ENCODE measurements around the gene MYL10.

The MYL10 gene

DNA sequence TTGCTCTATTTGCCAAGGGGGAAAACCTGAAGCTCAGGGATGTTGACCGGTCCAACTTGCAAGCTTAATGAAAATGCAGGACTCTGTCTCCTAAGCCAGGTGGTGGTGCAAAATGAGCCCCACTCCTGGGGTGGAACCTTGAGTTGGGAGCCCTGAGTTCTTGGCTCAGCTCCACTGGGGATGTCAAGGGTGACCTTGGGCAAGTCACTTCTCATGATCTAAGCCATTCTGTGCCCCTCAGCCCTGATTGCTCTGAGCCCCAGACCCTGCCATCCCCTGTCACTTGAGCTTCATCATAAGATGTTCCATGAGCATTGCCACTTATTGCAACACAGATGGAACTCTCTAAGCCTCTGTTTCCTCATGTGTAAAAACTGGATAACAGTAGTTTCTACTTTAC, 33.9 kb downstream of the MYL10 start:
- DNase-seq, result no peak

- DNase-seq, result no peak
Observed at GRCh38 chr7:101594790-101595189, 34.3 kb downstream of the MYL10 start.

- DNase-seq, result no peak
Observed at GRCh38 chr7:101593556-101593955, 35.5 kb downstream of the MYL10 start.

- DNase-seq, result no peak
Observed at GRCh38 chr7:101591504-101591903, 37.6 kb downstream of the MYL10 start.

DNA sequence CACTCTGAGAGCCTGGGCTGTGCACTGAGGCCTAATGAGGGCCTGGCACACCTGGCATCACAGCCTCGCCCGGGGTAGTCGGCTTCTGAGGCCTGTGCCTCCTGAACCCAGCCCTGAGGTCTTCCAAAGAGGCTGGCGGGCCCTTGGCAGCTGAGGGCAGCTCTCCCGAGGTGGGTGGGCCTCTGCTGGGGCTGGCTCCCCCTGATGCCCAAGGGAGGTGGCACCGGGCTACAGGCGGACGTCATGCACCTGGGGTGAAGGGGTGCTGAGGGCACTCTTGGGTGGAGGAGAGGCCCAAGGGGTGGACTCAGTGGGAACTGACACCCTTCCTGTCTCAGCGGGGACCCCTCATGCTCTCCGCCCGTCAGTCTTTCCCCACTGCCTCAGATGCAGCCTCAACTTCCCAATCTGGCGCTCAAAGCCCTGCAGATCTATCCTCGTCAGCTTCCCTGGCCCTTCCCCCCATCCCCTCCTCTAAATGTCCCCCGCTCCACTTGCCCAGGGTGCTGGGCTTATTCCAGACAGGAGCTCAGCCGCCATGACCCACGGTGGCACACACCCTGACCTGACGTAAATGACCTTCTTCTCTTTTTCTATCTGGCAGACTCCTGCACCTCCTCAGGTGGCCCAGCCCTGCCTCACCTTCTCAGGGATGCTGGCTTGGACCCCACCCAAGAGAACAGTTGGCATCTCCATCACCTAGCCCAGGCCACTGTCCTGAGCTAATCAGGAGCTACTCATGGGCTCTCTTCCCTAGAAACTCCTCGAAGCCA, 38.2 kb downstream of the MYL10 start:
- no peak for DNase-seq

GRCh38 chr7:101589976-101590662, 39.0 kb downstream of the MYL10 start:
- DNase-seq, result no peak

- DNase-seq, result no peak
Observed at GRCh38 chr7:101589052-101589451, 40.0 kb downstream of the MYL10 start.

- no peak for DNase-seq
Observed at GRCh38 chr7:101588131-101588935, 40.8 kb downstream of the MYL10 start.

GRCh38 chr7:101586906-101587677, 42.0 kb downstream of the MYL10 start:
- DNase-seq, result no peak

- no peak for DNase-seq
Observed at GRCh38 chr7:101586078-101586905, 42.8 kb downstream of the MYL10 start.

GRCh38 chr7:101582971-101583370, 46.1 kb downstream of the MYL10 start:
- no peak for DNase-seq

- DNase-seq, result no peak
Observed at GRCh38 chr7:101581891-101582290, 47.2 kb downstream of the MYL10 start.

GRCh38 chr7:101580596-101580995, 48.5 kb downstream of the MYL10 start:
- no peak for DNase-seq

- DNase-seq, result no peak
Observed at GRCh38 chr7:101578552-101578951, 50.5 kb downstream of the MYL10 start.

- DNase-seq, result no peak
Observed at GRCh38 chr7:101576998-101577397, 52.1 kb downstream of the MYL10 start.

- DNase-seq, result peak; percentile 45
Observed at GRCh38 chr7:101575721-101576120, 53.4 kb downstream of the MYL10 start.

DNA sequence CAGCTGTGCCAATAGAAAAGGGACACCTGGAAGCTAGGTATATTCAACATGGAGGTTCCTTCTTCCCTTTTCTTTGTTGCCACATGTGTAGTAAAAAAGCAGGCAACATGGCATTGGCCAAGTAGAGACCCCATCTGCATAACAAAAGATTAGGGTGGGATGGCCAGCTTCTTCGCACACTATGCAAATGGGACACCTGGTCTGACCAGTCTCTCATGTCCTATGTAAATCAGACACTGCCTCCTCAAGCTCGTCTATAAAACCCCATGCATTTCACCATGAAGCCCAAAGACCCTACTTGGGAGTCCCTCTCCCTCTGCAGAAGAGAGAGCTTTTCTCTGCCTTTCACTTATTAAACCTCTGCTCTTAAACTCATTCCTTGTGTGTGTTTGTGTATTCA, 53.9 kb downstream of the MYL10 start:
- no peak for DNase-seq

- DNase-seq, result no peak
Observed at GRCh38 chr7:101572156-101572555, 56.9 kb downstream of the MYL10 start.

DNA sequence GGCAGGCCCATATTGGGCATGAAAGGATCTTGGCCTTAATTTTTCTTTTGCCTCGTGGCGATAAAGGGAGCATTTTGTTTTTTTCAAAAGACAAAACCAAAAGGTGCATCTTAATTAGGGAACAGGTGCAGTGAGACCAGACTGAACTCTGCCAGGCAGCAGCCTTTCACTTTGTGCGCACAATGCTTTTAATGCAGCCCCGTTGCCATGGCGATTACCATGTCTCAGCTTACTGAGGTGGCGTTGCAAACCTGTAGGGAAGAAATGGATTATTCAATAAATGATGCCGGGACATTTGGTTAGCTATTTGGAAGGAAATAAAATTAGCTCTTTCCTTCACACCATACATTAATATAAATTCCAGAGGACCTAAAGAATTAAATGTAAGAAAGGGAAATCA, 61.9 kb downstream of the MYL10 start:
- DNase-seq, result no peak

- DNase-seq, result no peak
Observed at GRCh38 chr7:101565601-101566209, 63.4 kb downstream of the MYL10 start.

DNA sequence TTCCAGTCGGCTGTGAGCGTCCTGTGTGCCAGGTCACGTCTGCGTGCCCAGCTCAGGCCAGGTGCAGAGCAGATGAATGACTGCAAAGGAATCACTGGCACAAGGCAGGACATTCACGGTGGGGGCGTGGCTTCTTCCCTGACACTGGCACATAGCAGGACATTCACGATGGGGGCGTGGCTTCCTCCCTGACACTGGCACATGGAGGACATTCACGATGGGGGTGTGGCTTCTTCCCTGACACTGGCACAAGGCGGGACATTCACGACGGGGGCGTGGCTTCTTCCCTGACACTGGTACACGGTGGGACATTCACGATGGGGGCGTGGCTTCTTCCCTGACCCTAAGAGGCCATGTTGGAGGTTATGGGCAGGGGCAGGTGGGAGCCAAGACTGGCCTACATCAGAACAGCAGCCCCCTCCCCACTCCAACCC, 64.3 kb downstream of the MYL10 start:
- peak; percentile 22 for DNase-seq
